HG02798 (cell line): ENCODE data around the gene OFD1.
"Not testable (repeated sequence)": the region's sequence is repeated elsewhere in the genome, so short reads cannot be mapped to it uniquely, and the experiment has no call there.

Source experiments
- ATAC-seq: cut with Tn5 transposase; IDR thresholded peaks from one replicate; pipeline ENCODE4 v1.9.1; 2021; ENCODE audit warnings: mild to moderate bottlenecking; ENCODE audit not compliant: unreplicated experiment, poor library complexity

Gene OFD1

DNA sequence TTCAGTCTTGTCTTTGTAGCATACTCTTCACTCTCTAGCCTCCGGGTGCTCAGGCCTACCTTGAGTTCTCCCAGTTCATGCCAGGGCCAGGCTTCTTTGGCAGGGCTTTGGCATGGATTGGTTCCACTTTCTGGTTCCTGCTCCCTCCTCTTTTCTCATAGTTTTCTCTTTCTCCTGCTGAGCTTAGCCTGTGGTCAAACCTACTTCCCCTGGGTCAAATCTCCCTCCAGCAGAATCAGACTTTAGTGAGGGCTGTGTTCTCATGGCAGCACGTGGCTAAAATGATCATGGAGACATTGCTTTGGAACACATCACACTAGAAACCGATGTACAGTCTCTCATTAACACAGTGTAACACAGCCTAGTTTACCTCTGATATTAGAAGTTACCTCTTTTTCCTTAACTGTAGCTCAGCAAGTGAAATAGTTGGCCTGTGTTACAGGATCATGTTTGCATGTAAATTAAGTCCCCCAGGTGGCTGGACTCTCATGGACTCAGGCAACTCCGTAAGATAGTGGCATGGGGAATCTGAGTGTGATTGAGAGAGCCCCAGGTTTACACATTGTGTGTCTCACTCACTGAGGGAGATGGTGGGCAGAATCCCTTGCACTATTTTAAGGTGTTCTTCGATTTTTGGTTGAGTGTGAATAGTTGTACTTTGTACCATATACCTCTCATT, 32.3 kb upstream of the OFD1 start:
- ATAC-seq = no peak

GRCh38 chrX:13703135-13703534, 31.4 kb upstream of the OFD1 start:
- no peak for ATAC-seq

DNA sequence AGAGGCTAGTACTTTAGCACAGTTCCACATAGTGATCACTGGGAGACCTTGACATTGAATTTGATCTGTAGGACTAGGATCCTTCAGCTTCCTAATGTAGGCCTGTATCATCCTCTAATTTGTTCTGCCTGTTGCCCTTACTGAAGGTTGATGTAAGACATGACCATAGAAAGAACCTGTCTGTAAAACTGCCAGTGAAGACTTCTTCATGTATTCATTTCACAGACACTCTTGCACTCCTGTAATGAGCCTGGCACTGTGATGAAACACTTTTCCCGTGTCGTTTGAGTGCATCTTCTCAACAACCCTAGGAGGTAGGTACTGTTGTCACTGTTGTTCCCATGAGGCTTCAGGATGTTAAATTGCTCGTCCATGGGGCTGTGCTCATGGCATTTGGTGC, 31.0 kb upstream of the OFD1 start:
- ATAC-seq = no peak

GRCh38 chrX:13711141-13711540, 23.4 kb upstream of the OFD1 start:
- no peak for ATAC-seq

DNA sequence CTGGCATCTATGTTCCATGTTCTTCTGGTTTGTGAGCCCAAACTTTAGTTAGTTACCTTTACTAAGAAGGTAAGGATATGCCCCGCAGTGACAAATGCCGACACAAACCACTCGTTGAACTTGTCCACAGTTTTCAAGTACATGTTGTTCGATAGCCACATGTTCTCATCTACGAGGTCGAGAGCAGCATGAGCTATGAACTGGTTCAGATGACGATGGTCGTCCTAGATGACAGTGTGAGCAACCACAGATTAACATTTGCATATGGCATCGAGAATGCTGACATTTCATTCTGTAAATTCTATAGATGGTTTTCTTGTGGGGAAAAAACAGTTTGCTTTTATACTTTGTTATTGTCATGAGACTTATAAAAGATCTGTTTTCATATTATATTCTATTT, 18.1 kb upstream of the OFD1 start:
- no peak for ATAC-seq

- no peak for ATAC-seq
Measured at GRCh38 chrX:13716905-13717304, 17.6 kb upstream of the OFD1 start.

DNA sequence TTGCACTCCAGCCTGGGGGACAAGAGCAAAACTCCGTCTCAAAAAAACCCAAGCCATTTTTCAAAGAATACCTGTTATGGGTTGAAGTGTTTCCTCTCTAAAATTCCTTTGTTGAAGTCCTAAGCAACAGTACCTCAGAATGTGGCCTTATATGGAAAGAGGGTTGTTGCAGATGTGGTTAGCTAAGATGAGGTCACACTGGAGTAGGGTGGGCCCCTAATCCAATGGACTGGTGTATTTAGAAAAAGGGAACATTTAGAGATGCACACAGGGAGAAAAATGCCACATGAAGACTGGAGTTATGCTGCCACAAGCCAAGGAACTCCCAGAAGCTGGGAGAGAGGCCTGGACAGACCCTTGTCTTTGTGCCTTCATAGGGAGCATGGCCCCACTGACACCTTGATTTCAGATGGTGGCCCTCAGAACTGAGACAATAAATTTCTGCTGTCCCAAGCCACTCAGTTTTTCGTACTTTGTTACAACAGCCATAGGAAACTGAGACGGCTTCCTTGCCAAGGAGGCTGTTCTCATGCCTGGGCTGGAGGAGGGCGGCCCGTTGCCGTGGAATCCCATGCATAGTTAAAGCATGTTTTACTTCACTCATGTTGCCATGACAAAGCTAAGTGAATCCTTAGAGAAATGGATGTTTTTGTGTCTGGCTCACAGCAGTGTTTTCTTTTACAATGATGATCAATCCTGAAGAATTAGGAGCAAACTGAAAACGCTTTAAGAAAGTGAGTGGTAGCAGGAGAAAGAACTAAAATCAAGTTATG, 16.7 kb upstream of the OFD1 start:
- ATAC-seq = no peak

GRCh38 chrX:13719192-13719856, 15.2 kb upstream of the OFD1 start:
- no peak for ATAC-seq

- ATAC-seq = no peak
Measured at GRCh38 chrX:13721371-13721770, 13.2 kb upstream of the OFD1 start.

DNA sequence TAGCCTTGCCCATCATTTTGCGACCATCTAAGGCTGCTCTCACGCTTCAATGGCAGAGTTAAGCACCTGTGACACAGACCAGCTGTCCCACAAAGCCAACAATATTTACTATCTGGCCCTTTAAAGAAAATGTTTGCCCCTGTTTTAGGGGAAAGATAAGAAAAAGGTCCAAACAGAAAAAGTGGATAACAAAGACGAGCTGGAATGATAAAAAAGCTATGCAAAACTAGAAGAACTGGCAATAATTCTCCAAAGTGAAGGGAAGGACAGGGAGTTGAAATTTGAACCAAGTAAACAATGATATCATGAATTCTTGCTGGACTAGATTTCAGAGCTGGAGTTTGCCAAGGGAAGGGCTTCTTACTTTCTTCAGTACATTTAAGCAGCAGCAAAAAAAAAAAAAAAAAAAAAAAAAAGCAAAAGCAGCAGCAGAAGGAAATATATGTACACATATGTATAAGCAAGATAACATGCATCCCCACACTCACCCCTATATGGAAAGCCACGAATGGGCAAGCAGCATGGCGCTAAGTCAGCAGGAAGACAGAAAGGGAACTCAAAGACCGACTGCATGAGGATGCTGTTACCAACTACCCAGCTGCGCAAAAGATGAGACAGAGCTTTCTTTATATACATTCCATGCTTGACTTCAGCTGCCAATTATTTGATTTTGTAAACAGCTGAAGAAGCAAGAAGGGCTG, 12.6 kb upstream of the OFD1 start:
- ATAC-seq = no peak

DNA sequence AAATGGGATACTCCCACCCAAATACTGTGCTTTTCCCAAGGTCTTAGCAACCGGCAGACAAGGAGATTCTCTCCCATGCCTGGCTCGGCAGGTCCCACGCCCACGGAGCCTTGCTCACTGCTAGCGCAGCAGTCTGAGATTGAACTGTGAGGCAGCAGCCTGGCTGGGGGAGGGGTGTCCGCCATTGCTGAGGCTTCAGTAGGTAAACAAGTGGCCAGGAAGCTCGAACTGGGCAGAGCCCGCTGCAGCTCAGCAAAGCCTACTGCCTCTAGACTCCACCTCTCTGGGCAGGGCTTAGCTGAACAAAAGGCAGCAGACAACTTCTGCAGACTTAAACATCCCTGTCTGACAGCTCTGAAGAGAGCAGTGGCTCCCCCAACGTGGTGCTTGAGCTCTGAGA, 9.7 kb upstream of the OFD1 start:
- ATAC-seq = not testable (repeated sequence)

DNA sequence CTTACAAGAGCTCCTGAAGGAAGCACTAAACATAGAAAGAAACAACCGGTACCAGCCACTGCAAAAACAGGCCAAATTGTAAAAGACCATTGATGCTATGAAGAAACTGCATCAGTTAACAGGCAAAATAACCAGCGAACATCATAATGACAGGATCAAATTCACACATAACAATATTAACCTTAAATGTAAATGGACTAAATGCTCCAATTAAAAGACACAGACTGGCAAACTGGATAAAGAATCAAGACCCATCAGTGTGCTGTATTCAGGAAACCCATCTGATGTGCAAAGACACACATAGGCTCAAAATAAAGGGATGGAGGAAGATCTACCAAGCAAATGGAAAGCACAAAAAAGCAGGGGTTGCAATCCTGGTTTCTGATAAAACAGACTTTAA, 8.0 kb upstream of the OFD1 start:
- not testable (repeated sequence) for ATAC-seq

DNA sequence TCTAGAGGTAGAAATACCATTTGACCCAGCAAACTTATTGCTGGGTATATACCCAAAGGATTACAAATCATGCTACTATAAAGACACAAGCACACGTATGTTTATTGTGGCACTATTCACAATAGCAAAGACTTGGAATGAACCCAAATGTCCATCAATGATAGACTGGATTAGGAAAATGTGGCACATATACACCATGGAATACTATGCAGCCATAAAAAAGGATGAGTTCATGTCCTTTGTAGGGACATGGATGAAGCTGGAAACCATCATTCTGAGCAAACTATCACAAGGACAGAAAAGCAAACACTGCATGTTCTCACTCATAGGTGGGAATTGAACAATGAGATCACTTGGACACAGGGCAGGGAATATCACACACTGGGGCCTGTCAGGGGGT, 4.0 kb upstream of the OFD1 start:
- ATAC-seq = not testable (repeated sequence)

GRCh38 chrX:13732246-13733067, 2.1 kb upstream of the OFD1 start:
- ATAC-seq = no peak

DNA sequence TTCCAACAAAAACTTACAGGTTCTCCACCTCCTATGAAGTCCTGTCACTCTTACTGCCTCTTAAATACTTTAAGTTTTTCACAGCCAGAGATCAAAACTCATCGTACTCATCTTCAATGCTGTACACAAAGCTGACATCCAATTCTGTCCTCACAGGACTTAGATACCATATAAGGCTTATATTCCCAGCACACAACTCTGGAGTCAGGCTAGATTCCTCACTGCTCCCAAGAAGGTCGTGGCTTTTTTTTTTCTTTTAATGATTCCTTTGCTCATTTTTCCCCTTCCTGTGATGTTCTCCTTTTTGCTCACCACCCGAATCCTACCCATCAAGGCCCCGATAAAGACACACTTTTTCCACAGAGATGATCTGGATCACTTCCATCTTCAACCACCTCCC, 1.0 kb upstream of the OFD1 start:
- ATAC-seq = no peak

GRCh38 chrX:13741695-13742094, 7.1 kb downstream of the OFD1 start:
- no peak for ATAC-seq

- ATAC-seq = peak; percentile 94
Measured at GRCh38 chrX:13742397-13743176, 8.0 kb downstream of the OFD1 start.

GRCh38 chrX:13747836-13748235, 13.3 kb downstream of the OFD1 start:
- ATAC-seq = no peak

- ATAC-seq = no peak
Measured at GRCh38 chrX:13748486-13748885, 13.9 kb downstream of the OFD1 start.
